Tibial nerve (tissue), 4 donors: Measurements from ENCODE around the gene MED26.

Source experiments
- CTCF ChIP-seq, 5 experiments: fragments of 200-600 bp in 3 of 5; fragments of 450-650 bp in 2 of 5; sonication (generic) in 3 of 5; IDR thresholded peaks; one replicate each; pipeline ENCODE4 v1.5.1; 2016 to 2019; ENCODE audit warnings: antibody characterized with exemption in 5 of 5, mild to moderate bottlenecking in 3 of 5, moderate library complexity in 2 of 5
- EP300 ChIP-seq, 2 donors: sonication (generic); formaldehyde crosslinking; IDR thresholded peaks; one replicate each; pipeline ENCODE4 v1.6.1; 2017; ENCODE audit warnings: antibody characterized with exemption in 2 of 2, mild to moderate bottlenecking in 1 of 2
- POLR2A ChIP-seq, 2 donors: fragments of 450-650 bp; IDR thresholded peaks; one replicate each; pipeline ENCODE4 v1.6.1; 2017; ENCODE audit warnings: antibody characterized with exemption in 2 of 2, mild to moderate bottlenecking in 2 of 2, moderate library complexity in 2 of 2

- TF ChIP-seq CTCF (IDR thresholded peaks at IDR 0.05) (no peak), POLR2A (IDR thresholded peaks at IDR 0.05) (no peak), EP300 (IDR thresholded peaks at IDR 0.05) (no peak)
These were observed 100.6 kb downstream of the MED26 start for GRCh38 chr19:16527334-16527935.
